Measurements from ENCODE around the gene MRPL37.

Gene MRPL37

GRCh38 chr1:54266195-54266594 is 66.2 kb downstream of the MRPL37 start:
- no peak for DNase-seq

GRCh38 chr1:54266908-54267307 is 66.9 kb downstream of the MRPL37 start:
- DNase-seq, result no peak

Data from midbrain (tissue), 1 donor.